Measurements from ENCODE around the gene TBX3.

DNA sequence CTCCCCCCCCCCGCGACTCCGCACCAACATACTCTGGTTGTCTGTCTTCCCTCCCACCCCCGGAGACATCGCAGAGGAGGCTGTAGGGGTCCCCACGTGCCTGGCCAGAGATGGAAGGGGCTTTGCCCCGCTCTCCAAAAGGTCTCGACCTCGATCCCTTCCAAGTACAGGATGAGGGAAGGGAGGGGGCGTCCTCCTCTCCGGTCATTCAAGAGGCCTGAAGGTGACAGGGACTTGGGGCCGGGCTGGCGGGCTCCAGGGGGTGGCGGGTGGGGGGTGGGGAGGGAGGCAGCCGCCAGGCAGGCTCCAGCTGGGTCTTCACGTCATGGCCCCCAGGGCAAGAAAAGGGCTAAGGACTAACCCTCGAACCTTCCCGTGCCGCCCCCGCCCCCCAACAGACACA is 15.1 kb downstream of the TBX3 start:
- TF ChIP-seq, protein P1, sequence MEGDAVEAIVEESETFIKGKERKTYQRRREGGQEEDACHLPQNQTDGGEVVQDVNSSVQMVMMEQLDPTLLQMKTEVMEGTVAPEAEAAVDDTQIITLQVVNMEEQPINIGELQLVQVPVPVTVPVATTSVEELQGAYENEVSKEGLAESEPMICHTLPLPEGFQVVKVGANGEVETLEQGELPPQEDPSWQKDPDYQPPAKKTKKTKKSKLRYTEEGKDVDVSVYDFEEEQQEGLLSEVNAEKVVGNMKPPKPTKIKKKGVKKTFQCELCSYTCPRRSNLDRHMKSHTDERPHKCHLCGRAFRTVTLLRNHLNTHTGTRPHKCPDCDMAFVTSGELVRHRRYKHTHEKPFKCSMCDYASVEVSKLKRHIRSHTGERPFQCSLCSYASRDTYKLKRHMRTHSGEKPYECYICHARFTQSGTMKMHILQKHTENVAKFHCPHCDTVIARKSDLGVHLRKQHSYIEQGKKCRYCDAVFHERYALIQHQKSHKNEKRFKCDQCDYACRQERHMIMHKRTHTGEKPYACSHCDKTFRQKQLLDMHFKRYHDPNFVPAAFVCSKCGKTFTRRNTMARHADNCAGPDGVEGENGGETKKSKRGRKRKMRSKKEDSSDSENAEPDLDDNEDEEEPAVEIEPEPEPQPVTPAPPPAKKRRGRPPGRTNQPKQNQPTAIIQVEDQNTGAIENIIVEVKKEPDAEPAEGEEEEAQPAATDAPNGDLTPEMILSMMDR (IDR thresholded peaks at IDR 0.05): no peak
- TF ChIP-seq CHD2 (IDR thresholded peaks at IDR 0.05; ENCODE audit: low read length, partially characterized antibody) (no peak), HEYL (CRISPR knock-in tag; IDR thresholded peaks at IDR 0.05) (no peak), ZFP36 (IDR thresholded peaks at IDR 0.05; ENCODE audit: borderline replicate concordance, partially characterized antibody) (no peak), CEBPB (IDR thresholded peaks at IDR 0.05) (no peak), MYC (IDR thresholded peaks at IDR 0.05; ENCODE audit: borderline replicate concordance, low read length) (no peak), POLR2A (IDR thresholded peaks at IDR 0.05; ENCODE audit: low read length) (no peak), MAZ (IDR thresholded peaks at IDR 0.05; ENCODE audit: borderline replicate concordance, low read depth, low read length) (no peak), RCOR1 (IDR thresholded peaks at IDR 0.05; ENCODE audit: low read depth, low read length) (no peak), NPAS2 (CRISPR knock-in tag; IDR thresholded peaks at IDR 0.05; ENCODE audit: borderline replicate concordance) (no peak), CHD4 (IDR thresholded peaks at IDR 0.05; ENCODE audit: borderline replicate concordance) (no peak), EHF (CRISPR knock-in tag; IDR thresholded peaks at IDR 0.05) (no peak)
- TF ChIP-seq, protein P2, sequence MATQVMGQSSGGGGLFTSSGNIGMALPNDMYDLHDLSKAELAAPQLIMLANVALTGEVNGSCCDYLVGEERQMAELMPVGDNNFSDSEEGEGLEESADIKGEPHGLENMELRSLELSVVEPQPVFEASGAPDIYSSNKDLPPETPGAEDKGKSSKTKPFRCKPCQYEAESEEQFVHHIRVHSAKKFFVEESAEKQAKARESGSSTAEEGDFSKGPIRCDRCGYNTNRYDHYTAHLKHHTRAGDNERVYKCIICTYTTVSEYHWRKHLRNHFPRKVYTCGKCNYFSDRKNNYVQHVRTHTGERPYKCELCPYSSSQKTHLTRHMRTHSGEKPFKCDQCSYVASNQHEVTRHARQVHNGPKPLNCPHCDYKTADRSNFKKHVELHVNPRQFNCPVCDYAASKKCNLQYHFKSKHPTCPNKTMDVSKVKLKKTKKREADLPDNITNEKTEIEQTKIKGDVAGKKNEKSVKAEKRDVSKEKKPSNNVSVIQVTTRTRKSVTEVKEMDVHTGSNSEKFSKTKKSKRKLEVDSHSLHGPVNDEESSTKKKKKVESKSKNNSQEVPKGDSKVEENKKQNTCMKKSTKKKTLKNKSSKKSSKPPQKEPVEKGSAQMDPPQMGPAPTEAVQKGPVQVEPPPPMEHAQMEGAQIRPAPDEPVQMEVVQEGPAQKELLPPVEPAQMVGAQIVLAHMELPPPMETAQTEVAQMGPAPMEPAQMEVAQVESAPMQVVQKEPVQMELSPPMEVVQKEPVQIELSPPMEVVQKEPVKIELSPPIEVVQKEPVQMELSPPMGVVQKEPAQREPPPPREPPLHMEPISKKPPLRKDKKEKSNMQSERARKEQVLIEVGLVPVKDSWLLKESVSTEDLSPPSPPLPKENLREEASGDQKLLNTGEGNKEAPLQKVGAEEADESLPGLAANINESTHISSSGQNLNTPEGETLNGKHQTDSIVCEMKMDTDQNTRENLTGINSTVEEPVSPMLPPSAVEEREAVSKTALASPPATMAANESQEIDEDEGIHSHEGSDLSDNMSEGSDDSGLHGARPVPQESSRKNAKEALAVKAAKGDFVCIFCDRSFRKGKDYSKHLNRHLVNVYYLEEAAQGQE (IDR thresholded peaks at IDR 0.05): no peak

All from A549 (cell line).